WI38 (cell line): Measurements from ENCODE around the gene HOXB6.
A peak's percentile ranks its signal among the peaks of the same experiment; 100 is the strongest.

Experiments
- H3K4me3 ChIP-seq: 2 replicates; pipeline ENCODE4 v1.5.1; 2011; ENCODE audit warnings: low read depth, mild to moderate bottlenecking, control low read depth, low read length
- TF ChIP-seq, protein P1 (sequence below): IDR thresholded peaks from 2 replicates; pipeline ENCODE4 v1.5.1; 2012; ENCODE audit warnings: low read depth, mild to moderate bottlenecking, control low read depth, low read length

Gene HOXB6

DNA sequence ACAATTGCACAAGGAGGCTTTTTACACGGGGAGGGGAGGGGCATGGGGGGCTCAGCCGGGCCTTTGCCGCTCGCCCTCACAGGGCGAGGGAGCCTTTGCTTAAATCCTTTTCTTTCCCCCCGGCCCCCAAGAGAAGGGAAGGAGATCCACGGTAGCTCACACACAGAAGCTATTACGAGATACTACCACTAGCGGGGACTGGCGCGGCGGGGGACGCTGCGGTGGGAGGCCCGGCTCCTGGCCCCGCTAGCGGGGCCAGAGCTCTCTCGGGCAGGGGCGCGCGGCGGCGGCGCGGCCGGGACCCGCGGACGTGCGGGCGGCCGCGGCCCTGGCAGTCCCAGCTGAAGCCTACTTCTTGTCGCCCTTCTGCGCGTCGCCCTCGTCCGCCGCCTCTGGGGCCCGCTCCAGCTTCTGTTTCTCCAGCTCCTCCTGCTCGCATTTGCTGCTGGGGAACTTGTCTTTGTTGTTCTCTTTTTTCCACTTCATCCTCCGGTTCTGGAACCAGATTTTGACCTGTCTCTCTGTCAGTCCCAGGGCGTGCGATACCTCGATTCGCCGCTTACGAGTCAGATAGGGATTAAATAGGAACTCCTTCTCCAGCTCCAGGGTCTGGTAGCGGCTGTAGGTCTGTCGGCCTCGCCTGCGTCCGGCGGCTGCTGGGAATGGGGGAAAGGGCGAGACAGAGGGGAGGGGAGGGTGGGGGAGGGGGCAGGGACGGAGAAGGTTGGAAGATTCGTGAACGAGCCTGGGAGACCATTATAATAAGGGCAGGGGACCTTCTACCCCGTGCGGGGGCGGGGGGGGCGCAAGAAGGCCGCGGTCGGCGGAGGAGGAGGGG, 8.3 kb upstream of the HOXB6 start:
- TF ChIP-seq, protein P1, sequence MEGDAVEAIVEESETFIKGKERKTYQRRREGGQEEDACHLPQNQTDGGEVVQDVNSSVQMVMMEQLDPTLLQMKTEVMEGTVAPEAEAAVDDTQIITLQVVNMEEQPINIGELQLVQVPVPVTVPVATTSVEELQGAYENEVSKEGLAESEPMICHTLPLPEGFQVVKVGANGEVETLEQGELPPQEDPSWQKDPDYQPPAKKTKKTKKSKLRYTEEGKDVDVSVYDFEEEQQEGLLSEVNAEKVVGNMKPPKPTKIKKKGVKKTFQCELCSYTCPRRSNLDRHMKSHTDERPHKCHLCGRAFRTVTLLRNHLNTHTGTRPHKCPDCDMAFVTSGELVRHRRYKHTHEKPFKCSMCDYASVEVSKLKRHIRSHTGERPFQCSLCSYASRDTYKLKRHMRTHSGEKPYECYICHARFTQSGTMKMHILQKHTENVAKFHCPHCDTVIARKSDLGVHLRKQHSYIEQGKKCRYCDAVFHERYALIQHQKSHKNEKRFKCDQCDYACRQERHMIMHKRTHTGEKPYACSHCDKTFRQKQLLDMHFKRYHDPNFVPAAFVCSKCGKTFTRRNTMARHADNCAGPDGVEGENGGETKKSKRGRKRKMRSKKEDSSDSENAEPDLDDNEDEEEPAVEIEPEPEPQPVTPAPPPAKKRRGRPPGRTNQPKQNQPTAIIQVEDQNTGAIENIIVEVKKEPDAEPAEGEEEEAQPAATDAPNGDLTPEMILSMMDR, result 0 out of 2 replicates have a peak, but pooled peaks have one; percentile 23
- H3K4me3 ChIP-seq, result peak overlapping the region; percentile 58

DNA sequence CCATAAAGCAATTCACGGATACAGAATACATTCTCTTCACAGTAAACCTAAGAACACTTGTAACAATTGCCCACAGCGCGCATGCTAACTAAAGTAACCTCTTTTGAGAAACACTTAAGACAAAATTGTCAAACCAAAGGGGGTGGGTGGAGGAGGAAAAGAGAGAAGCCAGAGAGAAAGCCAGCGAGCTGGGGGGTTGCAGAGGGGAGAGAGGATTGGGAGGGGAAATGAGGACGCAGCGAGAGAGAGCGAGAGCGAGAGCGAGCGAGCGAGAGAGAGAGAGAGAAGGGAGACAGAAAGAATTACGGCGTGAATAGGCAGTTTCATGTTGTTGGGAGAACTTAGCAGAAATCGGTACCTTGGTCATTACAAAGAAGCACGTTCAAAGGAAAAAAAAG, 7.7 kb upstream of the HOXB6 start:
- TF ChIP-seq, protein P1, result no peak
- peak overlapping the region; percentile 58 for H3K4me3 ChIP-seq

DNA sequence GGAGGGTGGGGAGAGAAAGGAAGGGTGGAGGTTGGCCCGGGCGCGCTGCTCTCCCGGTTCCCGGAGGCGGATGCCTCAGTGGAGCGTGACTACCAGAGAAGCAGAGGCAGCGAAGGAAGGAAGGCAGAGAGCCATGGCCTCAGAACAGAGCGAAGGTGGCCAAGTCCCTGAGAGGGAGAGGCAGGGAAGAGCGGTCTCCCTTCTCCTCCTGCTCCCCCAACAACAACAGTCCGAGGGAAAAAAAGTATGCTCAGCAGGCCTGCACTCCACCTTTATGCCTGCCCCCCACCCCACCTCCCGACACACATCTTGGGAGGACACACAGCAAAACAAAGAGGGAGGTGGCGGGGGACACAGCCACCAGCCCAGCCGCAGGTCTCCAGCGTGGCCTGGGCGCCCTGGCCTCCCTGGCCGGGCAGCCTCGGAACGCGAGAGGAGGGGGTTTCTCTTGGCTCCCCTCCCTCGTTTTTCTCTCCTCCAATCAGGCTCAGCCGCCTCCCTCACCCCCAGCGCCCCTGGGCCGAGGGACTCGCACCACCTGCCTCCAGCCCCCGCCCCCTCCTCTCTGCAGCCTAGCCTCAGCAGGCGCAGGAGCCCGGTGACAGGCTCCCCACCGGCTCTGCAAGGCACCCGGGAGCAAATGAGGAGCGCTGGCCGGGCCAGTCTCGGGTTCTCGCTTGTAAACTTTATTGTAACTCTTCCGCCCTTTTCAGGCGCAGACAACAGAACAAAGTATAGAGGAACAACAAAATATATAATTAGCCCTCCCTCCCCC, 7.1 kb upstream of the HOXB6 start:
- TF ChIP-seq, protein P1, result no peak
- peak overlapping the region; percentile 20 for H3K4me3 ChIP-seq

DNA sequence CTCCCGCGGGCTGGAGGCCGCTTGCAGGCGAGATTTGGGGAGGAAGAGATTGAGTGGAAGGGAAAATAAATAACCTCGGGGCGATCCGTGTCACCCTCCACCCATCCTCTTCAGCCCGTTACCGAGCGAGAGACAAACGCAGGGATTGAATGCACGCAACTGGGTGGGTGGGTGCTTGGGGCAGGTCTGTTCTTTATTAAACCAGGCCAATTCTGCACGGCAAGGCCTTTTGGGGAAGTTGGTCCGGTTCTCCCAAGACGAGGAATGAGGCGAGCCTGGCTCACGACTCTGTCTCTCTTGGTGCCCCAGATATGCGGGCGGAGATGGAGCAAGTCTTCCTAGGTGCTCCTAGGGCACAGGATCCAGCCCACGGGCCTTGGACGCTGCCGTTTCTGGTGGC, 6.4 kb upstream of the HOXB6 start:
- TF ChIP-seq, protein P1, result no peak
- H3K4me3 ChIP-seq, result peak overlapping the region; percentile 70

DNA sequence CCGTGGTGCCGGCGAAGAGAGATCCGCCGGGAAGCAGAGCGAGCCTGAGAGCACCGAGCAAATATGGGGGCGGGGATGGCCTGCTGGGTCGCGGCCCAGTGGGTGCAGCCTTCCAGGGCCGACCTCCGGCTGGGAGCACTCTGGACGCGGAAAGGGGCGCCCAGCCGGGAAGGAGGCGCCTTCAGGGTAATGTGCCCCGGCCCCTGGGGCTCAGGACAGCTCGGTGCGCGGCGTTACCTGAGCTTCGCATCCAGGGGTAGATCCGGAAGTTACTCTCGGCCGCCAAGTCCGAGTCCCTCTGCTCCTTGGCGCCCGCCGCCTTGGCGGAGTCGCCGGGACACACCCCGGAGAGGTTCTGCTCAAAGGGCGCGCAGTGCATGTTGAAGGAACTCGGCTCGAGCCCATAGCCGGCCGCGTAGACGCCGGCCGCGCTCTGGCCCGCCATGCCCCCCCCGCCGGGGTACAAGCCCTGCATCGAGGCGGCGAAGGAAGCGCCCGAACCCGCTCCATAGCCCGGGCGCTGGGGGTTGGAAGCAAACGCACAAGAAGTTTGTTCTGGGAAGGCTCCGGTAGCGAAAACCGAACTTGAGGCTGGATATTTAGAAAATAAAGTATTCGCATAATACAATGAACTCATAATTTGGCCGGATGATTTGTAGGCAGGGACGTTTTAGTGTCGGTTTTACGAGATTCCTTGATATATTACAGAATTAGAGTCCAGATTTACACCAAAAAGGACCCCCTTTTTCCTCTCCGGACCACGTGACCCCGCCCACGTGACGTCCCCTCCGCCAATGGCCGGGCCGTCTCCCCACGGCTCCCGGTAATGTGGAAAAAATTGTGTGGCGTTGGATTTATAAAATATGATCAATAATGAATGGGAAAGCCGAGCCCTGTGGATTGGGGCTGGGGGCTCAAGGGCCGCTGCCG, 5.8 kb upstream of the HOXB6 start, which contains the start of gene HOXB7:
TSS of gene HOXB7 (minus strand) at position 736 of the 930 bp plus-strand sequence. CDS start at position 637, 99 bp downstream.
- TF ChIP-seq, protein P1, result no peak
- peak within 1 kb of the TSS; percentile 70 for H3K4me3 ChIP-seq

DNA sequence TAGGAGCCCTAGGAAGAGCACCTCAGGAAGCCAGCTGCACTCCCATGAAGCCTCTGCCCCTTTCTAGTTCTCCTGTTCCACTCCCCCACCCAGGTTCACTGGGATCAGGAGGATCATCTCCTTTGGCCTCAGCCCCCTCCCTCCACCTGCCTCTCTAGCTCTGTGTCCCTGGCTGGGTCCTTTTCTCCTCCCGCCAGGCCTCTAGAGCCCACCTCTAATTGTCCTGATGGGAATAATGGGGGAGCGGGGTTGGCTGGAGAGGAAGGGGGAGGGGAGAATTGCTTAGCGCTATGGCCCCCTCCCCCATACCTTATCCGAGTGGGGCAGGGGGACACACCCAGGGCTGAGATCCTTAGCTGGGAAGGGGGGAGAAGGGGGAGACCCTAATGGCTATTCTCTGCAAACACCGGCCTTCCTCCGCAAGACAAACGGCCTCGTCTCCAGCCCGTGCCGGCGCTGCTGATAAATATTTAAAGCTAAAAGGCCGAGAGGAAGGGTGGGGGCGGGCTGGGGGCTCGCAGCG, 5.0 kb upstream of the HOXB6 start:
- TF ChIP-seq, protein P1, result no peak
- H3K4me3 ChIP-seq, result peak overlapping the region; percentile 70
